HepG2 (cell line): ENCODE data around the gene PLVAP. TPM values are rescaled to one million over a fixed set of nuclear protein-coding genes. Genes with fewer than 3 reads are reported as not detected.

ENCODE experiments used
- BRCA1 ChIP-seq: sonication (generic); formaldehyde crosslinking; IDR thresholded peaks from 2 replicates; pipeline ENCODE4 v1.4.0; 2020; ENCODE audit warnings: missing genetic modification reagents
- NFATC3 ChIP-seq: sonication (generic); formaldehyde crosslinking; IDR thresholded peaks from 2 replicates; pipeline ENCODE4 v1.5.1; 2020; ENCODE audit warnings: mild to moderate bottlenecking, missing genetic modification reagents
- PLRG1 ChIP-seq: fragments of 450-650 bp; conservative IDR thresholded peaks from 2 replicates; pipeline ENCODE4 v1.6.1; 2016
- POLR2G ChIP-seq: fragments of 200-400 bp; formaldehyde crosslinking; IDR thresholded peaks from 2 replicates; pipeline ENCODE4 v1.6.1; 2018; ENCODE audit warnings: mild to moderate bottlenecking, low read depth, low read length, moderate library complexity
- XBP1 ChIP-seq: sonication (generic); formaldehyde crosslinking; IDR thresholded peaks from 2 replicates; pipeline ENCODE4 v1.5.0; 2020; ENCODE audit warnings: missing genetic modification reagents
- ZNF17 ChIP-seq: sonication (generic); formaldehyde crosslinking; IDR thresholded peaks from 2 replicates; pipeline ENCODE4 v1.5.0; 2020; ENCODE audit warnings: mild to moderate bottlenecking, missing genetic modification reagents
- ZNF451 ChIP-seq: sonication (generic); formaldehyde crosslinking; IDR thresholded peaks from 2 replicates; pipeline ENCODE4 v1.5.0; 2020; ENCODE audit warnings: mild to moderate bottlenecking, missing genetic modification reagents
- ZNF460 ChIP-seq: sonication (generic); formaldehyde crosslinking; IDR thresholded peaks from 2 replicates; pipeline ENCODE4 v1.5.1; 2020; ENCODE audit warnings: missing genetic modification reagents, mild to moderate bottlenecking, borderline replicate concordance
- polyA plus RNA-seq, 8 experiments: library from polyadenylated mRNA; depleted of rRNA in 3 of 8; stranded (reverse) in 7 of 8; unstranded in 1 of 8; fragments of >200 nt; fragmentation: Illumina TruSeq in 4 of 8; extraction: Trizol in 4 of 8; gene quantifications; 2 replicates each; pipeline versions ENCODE4 v1.2.1 to v1.2.3, GENCODE V29; 2011 to 2016; ENCODE audit warnings: low read depth in 4 of 8, missing spikeins in 1 of 8, mixed read lengths in 1 of 8; ENCODE audit not compliant: insufficient read depth in 1 of 8
- total RNA-seq, 5 experiments: library from RNA; depleted of rRNA; stranded (reverse); fragments of >200 nt; fragmentation: Illumina TruSeq; extraction: Trizol; gene quantifications; 2 replicates each; pipeline ENCODE4 v1.2.3, GENCODE V29; 2016; ENCODE audit warnings: low read depth in 1 of 5
- TF ChIP-seq, protein P1 (sequence below): sonication (generic); formaldehyde crosslinking; IDR thresholded peaks from 2 replicates; pipeline ENCODE4 v1.4.0; 2020; ENCODE audit warnings: missing genetic modification reagents
- TF ChIP-seq, protein P2 (sequence below): sonication (generic); formaldehyde crosslinking; IDR thresholded peaks from 2 replicates; pipeline ENCODE4 v1.4.0; 2020; ENCODE audit warnings: missing genetic modification reagents
- TF ChIP-seq, protein P3 (sequence below), 2 experiments: sonication (generic) in 1 of 2; formaldehyde crosslinking in 1 of 2; IDR thresholded peaks; 2 replicates each; pipeline versions ENCODE4 v1.4.0 to v1.6.1; 2018 to 2020; ENCODE audit warnings: missing genetic modification reagents in 2 of 2, borderline replicate concordance in 1 of 2, low read depth in 1 of 2, mild to moderate bottlenecking in 1 of 2, missing biosample characterization in 1 of 2
- TF ChIP-seq, protein P4 (sequence below): sonication (generic); formaldehyde crosslinking; IDR thresholded peaks from 2 replicates; pipeline ENCODE4 v1.5.1; 2020; ENCODE audit warnings: missing genetic modification reagents, mild to moderate bottlenecking, borderline replicate concordance
- TF ChIP-seq, protein P5 (sequence below): sonication (generic); formaldehyde crosslinking; IDR thresholded peaks from 2 replicates; pipeline ENCODE4 v1.5.0; 2020; ENCODE audit warnings: missing genetic modification reagents, mild to moderate bottlenecking, borderline replicate concordance
- TF ChIP-seq, protein P6 (sequence below): sonication (generic); formaldehyde crosslinking; IDR thresholded peaks from 2 replicates; pipeline ENCODE4 v1.8.1; 2022; ENCODE audit warnings: low read depth, mild to moderate bottlenecking, missing genetic modification reagents
- TF ChIP-seq, protein P7 (sequence below): sonication (generic); formaldehyde crosslinking; IDR thresholded peaks from 2 replicates; pipeline ENCODE4 v1.5.1; 2020; ENCODE audit warnings: missing genetic modification reagents, mild to moderate bottlenecking, borderline replicate concordance

Gene PLVAP
- total and polyA plus RNA-seq, 2 of the 13 experiments (the other 11 are each of a cell fraction or from before 2014, with no cell fraction given): 0.26 TPM; not detected in 1

DNA sequence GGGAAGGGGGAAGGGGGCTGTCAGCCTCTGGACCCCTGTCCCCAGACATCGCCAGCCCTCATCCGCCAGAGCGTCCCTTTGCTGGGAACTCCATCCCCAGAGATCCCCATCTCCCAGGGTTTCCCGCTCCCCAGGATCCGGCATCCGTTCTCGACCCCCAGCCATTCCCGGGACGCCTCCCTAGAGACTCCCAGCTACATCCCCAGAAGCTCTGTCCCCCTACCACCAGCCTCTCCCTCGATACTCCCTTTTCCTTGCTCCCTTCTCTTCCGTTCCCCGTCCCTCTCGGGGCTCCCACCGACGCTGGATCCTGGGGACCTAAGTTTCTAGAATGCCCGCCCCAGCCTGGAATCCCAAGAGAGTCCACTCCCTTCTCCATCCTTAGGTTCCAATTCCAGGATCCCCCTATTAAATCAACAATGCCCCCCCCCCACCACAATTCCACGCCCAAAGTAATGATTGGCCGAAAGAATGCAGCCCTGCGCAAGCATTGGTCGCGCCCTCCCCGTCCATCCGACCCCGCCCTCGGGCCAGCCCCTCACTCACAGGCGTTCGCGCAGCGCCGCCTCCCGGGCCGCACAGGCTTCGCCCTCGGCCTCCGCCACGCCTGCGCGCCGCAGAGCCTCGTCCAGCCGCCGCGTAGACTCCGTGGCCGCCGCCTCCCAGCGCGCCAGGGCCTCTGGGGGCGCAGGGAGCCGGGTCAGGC is 13.7 kb upstream of the PLVAP start (continued):
- TF ChIP-seq NFATC3 (CRISPR knock-in tag) (no peak), PLRG1 (no peak), ZNF17 (CRISPR knock-in tag) (no peak), POLR2G (no peak), XBP1 (no peak), ZNF460 (no peak), ZNF451 (no peak), BRCA1 (CRISPR knock-in tag) (no peak)
- TF ChIP-seq, protein P1, sequence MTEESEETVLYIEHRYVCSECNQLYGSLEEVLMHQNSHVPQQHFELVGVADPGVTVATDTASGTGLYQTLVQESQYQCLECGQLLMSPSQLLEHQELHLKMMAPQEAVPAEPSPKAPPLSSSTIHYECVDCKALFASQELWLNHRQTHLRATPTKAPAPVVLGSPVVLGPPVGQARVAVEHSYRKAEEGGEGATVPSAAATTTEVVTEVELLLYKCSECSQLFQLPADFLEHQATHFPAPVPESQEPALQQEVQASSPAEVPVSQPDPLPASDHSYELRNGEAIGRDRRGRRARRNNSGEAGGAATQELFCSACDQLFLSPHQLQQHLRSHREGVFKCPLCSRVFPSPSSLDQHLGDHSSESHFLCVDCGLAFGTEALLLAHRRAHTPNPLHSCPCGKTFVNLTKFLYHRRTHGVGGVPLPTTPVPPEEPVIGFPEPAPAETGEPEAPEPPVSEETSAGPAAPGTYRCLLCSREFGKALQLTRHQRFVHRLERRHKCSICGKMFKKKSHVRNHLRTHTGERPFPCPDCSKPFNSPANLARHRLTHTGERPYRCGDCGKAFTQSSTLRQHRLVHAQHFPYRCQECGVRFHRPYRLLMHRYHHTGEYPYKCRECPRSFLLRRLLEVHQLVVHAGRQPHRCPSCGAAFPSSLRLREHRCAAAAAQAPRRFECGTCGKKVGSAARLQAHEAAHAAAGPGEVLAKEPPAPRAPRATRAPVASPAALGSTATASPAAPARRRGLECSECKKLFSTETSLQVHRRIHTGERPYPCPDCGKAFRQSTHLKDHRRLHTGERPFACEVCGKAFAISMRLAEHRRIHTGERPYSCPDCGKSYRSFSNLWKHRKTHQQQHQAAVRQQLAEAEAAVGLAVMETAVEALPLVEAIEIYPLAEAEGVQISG (CRISPR knock-in tag): 0 out of 2 replicates have a peak, but pooled peaks have one; percentile 19
- TF ChIP-seq, protein P2, sequence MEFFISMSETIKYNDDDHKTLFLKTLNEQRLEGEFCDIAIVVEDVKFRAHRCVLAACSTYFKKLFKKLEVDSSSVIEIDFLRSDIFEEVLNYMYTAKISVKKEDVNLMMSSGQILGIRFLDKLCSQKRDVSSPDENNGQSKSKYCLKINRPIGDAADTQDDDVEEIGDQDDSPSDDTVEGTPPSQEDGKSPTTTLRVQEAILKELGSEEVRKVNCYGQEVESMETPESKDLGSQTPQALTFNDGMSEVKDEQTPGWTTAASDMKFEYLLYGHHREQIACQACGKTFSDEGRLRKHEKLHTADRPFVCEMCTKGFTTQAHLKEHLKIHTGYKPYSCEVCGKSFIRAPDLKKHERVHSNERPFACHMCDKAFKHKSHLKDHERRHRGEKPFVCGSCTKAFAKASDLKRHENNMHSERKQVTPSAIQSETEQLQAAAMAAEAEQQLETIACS (CRISPR knock-in tag): no peak
- TF ChIP-seq, protein P3, sequence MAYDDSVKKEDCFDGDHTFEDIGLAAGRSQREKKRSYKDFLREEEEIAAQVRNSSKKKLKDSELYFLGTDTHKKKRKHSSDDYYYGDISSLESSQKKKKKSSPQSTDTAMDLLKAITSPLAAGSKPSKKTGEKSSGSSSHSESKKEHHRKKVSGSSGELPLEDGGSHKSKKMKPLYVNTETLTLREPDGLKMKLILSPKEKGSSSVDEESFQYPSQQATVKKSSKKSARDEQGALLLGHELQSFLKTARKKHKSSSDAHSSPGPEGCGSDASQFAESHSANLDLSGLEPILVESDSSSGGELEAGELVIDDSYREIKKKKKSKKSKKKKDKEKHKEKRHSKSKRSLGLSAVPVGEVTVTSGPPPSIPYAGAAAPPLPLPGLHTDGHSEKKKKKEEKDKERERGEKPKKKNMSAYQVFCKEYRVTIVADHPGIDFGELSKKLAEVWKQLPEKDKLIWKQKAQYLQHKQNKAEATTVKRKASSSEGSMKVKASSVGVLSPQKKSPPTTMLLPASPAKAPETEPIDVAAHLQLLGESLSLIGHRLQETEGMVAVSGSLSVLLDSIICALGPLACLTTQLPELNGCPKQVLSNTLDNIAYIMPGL (CRISPR knock-in tag; IDR thresholded peaks at IDR 0.05; ENCODE audit: borderline replicate concordance in 1 of 2, low read depth in 1 of 2): peak in 1 of 2 experiments; percentile 65; a peak in 3 of 4 replicates
- TF ChIP-seq, protein P4, sequence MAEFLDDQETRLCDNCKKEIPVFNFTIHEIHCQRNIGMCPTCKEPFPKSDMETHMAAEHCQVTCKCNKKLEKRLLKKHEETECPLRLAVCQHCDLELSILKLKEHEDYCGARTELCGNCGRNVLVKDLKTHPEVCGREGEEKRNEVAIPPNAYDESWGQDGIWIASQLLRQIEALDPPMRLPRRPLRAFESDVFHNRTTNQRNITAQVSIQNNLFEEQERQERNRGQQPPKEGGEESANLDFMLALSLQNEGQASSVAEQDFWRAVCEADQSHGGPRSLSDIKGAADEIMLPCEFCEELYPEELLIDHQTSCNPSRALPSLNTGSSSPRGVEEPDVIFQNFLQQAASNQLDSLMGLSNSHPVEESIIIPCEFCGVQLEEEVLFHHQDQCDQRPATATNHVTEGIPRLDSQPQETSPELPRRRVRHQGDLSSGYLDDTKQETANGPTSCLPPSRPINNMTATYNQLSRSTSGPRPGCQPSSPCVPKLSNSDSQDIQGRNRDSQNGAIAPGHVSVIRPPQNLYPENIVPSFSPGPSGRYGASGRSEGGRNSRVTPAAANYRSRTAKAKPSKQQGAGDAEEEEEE (CRISPR knock-in tag): no peak
- TF ChIP-seq, protein P5, sequence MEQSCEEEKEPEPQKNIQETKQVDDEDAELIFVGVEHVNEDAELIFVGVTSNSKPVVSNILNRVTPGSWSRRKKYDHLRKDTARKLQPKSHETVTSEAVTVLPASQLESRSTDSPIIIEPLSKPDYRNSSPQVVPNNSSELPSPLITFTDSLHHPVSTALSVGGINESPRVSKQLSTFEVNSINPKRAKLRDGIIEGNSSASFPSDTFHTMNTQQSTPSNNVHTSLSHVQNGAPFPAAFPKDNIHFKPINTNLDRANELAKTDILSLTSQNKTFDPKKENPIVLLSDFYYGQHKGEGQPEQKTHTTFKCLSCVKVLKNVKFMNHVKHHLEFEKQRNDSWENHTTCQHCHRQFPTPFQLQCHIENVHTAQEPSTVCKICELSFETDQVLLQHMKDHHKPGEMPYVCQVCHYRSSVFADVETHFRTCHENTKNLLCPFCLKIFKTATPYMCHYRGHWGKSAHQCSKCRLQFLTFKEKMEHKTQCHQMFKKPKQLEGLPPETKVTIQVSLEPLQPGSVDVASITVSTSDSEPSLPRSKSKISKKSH (CRISPR knock-in tag): no peak
- TF ChIP-seq, protein P6, sequence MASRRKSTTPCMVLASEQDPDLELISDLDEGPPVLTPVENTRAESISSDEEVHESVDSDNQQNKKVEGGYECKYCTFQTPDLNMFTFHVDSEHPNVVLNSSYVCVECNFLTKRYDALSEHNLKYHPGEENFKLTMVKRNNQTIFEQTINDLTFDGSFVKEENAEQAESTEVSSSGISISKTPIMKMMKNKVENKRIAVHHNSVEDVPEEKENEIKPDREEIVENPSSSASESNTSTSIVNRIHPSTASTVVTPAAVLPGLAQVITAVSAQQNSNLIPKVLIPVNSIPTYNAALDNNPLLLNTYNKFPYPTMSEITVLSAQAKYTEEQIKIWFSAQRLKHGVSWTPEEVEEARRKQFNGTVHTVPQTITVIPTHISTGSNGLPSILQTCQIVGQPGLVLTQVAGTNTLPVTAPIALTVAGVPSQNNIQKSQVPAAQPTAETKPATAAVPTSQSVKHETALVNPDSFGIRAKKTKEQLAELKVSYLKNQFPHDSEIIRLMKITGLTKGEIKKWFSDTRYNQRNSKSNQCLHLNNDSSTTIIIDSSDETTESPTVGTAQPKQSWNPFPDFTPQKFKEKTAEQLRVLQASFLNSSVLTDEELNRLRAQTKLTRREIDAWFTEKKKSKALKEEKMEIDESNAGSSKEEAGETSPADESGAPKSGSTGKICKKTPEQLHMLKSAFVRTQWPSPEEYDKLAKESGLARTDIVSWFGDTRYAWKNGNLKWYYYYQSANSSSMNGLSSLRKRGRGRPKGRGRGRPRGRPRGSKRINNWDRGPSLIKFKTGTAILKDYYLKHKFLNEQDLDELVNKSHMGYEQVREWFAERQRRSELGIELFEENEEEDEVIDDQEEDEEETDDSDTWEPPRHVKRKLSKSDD (CRISPR knock-in tag): 0 out of 2 replicates have a peak, but pooled peaks have one; percentile 26
- TF ChIP-seq, protein P7, sequence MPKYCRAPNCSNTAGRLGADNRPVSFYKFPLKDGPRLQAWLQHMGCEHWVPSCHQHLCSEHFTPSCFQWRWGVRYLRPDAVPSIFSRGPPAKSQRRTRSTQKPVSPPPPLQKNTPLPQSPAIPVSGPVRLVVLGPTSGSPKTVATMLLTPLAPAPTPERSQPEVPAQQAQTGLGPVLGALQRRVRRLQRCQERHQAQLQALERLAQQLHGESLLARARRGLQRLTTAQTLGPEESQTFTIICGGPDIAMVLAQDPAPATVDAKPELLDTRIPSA (CRISPR knock-in tag): no peak
